Liver (tissue), 9 donors: ENCODE measurements around the gene RPL27A. TPM values are rescaled to one million over a fixed set of nuclear protein-coding genes. Genes with fewer than 3 reads are reported as not detected.

Experiments
- DNase-seq: peaks from one replicate; pipeline ENCODE4 v3.0.0-alpha.2; 2017; ENCODE audit warnings: low spot score
- H3K27ac ChIP-seq, 2 donors: one replicate each; pipeline ENCODE4 v1.7.0; 2013; ENCODE audit warnings: inconsistent platforms in 2 of 2, low read length in 2 of 2, control low read depth in 1 of 2, low read depth in 1 of 2, mild to moderate bottlenecking in 1 of 2
- H3K27me3 ChIP-seq, 4 donors: one replicate each; pipeline versions ENCODE4 v1.6.1 to v1.7.0; 2013; ENCODE audit warnings: low read length in 3 of 4, inconsistent platforms in 1 of 4, mild to moderate bottlenecking in 1 of 4, moderate library complexity in 1 of 4; ENCODE audit not compliant: control insufficient read depth in 4 of 4, insufficient read depth in 4 of 4
- H3K36me3 ChIP-seq, 4 donors: one replicate each; pipeline versions ENCODE4 v1.6.1 to v1.7.0; 2013; ENCODE audit warnings: low read length in 3 of 4, mild to moderate bottlenecking in 3 of 4, low read depth in 1 of 4, moderate library complexity in 1 of 4; ENCODE audit not compliant: control insufficient read depth in 4 of 4, insufficient read depth in 3 of 4
- H3K4me1 ChIP-seq, 4 donors: one replicate each; pipeline versions ENCODE4 v1.6.1 to v1.7.0; 2013; ENCODE audit warnings: low read length in 3 of 4, mild to moderate bottlenecking in 3 of 4, moderate library complexity in 1 of 4; ENCODE audit not compliant: control insufficient read depth in 4 of 4, insufficient read depth in 4 of 4
- H3K4me3 ChIP-seq, 3 donors: one replicate each; pipeline versions ENCODE4 v1.6.1 to v1.7.0; 2013; ENCODE audit warnings: low read length in 3 of 3, control low read depth in 1 of 3, low read depth in 1 of 3, mild to moderate bottlenecking in 1 of 3
- H3K9ac ChIP-seq, 2 donors: one replicate each; pipeline ENCODE4 v1.7.0; 2013; ENCODE audit warnings: low read length in 2 of 2, mild to moderate bottlenecking in 2 of 2, moderate library complexity in 2 of 2, control low read depth in 1 of 2, low read depth in 1 of 2
- H3K9me3 ChIP-seq, 4 donors: one replicate each; pipeline versions ENCODE4 v1.6.1 to v1.7.0; 2013; ENCODE audit warnings: low read length in 3 of 4; ENCODE audit not compliant: control insufficient read depth in 4 of 4
- ATF3 ChIP-seq: IDR thresholded peaks from 2 replicates; pipeline ENCODE4 v1.6.1; 2016; ENCODE audit warnings: antibody characterized with exemption
- CTCF ChIP-seq: fragments of 150-350 bp; IDR thresholded peaks from 2 replicates; pipeline ENCODE4 v1.5.1; 2017; ENCODE audit warnings: improper control_type of control experiment, low read depth, low read length; ENCODE audit not compliant: missing input control
- EGR1 ChIP-seq, 2 donors: IDR thresholded peaks; 2 replicates each; pipeline ENCODE4 v1.6.1; 2016 to 2018; ENCODE audit warnings: antibody characterized with exemption in 2 of 2, low read depth in 2 of 2
- FOXA1 ChIP-seq: IDR thresholded peaks from 2 replicates; pipeline ENCODE4 v1.6.1; 2016; ENCODE audit warnings: antibody characterized with exemption
- FOXA2 ChIP-seq: IDR thresholded peaks from 2 replicates; pipeline ENCODE4 v1.6.1; 2016; ENCODE audit warnings: antibody characterized with exemption
- GABPA ChIP-seq, 2 donors: IDR thresholded peaks in 1 of 2; conservative IDR thresholded peaks in 1 of 2; 2 replicates each; pipeline ENCODE4 v1.6.1; 2016; ENCODE audit warnings: antibody characterized with exemption in 2 of 2, mild to moderate bottlenecking in 1 of 2, moderate library complexity in 1 of 2
- HNF4A ChIP-seq, 2 donors: conservative IDR thresholded peaks; 2 replicates each; pipeline ENCODE4 v1.6.1; 2016; ENCODE audit warnings: antibody characterized with exemption in 2 of 2, mild to moderate bottlenecking in 2 of 2
- HNF4G ChIP-seq: IDR thresholded peaks from 2 replicates; pipeline ENCODE4 v1.6.1; 2016; ENCODE audit warnings: antibody characterized with exemption
- JUND ChIP-seq, 2 donors: IDR thresholded peaks; 2 replicates each; pipeline ENCODE4 v1.6.1; 2016; ENCODE audit warnings: antibody characterized with exemption in 2 of 2
- MAX ChIP-seq: IDR thresholded peaks from 2 replicates; pipeline ENCODE4 v1.6.1; 2016; ENCODE audit warnings: antibody characterized with exemption
- NR2F2 ChIP-seq: IDR thresholded peaks from 2 replicates; pipeline ENCODE4 v1.6.1; 2016; ENCODE audit warnings: antibody characterized with exemption
- RAD21 ChIP-seq, 2 donors: IDR thresholded peaks; 2 replicates each; pipeline ENCODE4 v1.6.1; 2016; ENCODE audit warnings: antibody characterized with exemption in 2 of 2, mild to moderate bottlenecking in 2 of 2
- REST ChIP-seq: IDR thresholded peaks from 2 replicates; pipeline ENCODE4 v1.6.1; 2016; ENCODE audit warnings: antibody characterized with exemption, mild to moderate bottlenecking
- RXRA ChIP-seq, 2 donors: IDR thresholded peaks; 2 replicates each; pipeline ENCODE4 v1.6.1; 2017 to 2018; ENCODE audit warnings: antibody characterized with exemption in 2 of 2, mild to moderate bottlenecking in 1 of 2
- SP1 ChIP-seq: IDR thresholded peaks from 2 replicates; pipeline ENCODE4 v1.6.1; 2018; ENCODE audit warnings: antibody characterized with exemption, mild to moderate bottlenecking
- TAF1 ChIP-seq: conservative IDR thresholded peaks from 2 replicates; pipeline ENCODE4 v1.6.1; 2016; ENCODE audit warnings: antibody characterized with exemption, mild to moderate bottlenecking
- YY1 ChIP-seq: IDR thresholded peaks from 2 replicates; pipeline ENCODE4 v1.6.1; 2016; ENCODE audit warnings: antibody characterized with exemption, mild to moderate bottlenecking
- ZBTB33 ChIP-seq: IDR thresholded peaks from 2 replicates; pipeline ENCODE4 v1.6.1; 2016; ENCODE audit warnings: antibody characterized with exemption
- WGBS: extraction: QIAGEN DNeasy Blood & Tissue Kit; methylation state at CpG from one replicate; pipeline ENCODE4 v1.1.7; 2013; 5-methylcytosine and 5-hydroxymethylcytosine counted together
- polyA plus RNA-seq, 2 donors: library from polyadenylated mRNA; stranded (reverse) in 1 of 2; unstranded in 1 of 2; fragments of 200-250 nt in 1 of 2; fragments of >200 nt in 1 of 2; fragmentation: Nextera tagmentation in 1 of 2; extraction: Ambion mirVana in 1 of 2; gene quantifications; one replicate each; pipeline versions ENCODE4 v1.2.1 to v1.2.3, GENCODE V29; 2013 to 2015
- total RNA-seq, 2 donors: library from RNA; depleted of rRNA; stranded (reverse); fragments of >200 nt; gene quantifications; one replicate each; pipeline ENCODE4 v1.2.3, GENCODE V29; 2014
- donor health status: healthy.
- donor health status: healthy.
- donor health status: healthy.
- donor health status: healthy.
- donor health status: healthy.

The RPL27A gene
- total and polyA plus RNA-seq, 4 donors, result 178 to 928 (median 570) TPM

- DNase-seq, result no peak
- Histone ChIP-seq H3K9me3 (no peaks in the 10 kb centered on the region), H3K4me3 (no peak overlapping the region), H3K4me1 (peaks cover 11 to 34% (median 28%) of the 10 kb centered on the region in 4 donors), H3K27ac (no peak overlapping the region), H3K9ac (no peak overlapping the region), H3K36me3 (peaks cover 0 to 6% (median 4%) of the 10 kb centered on the region in 4 donors), H3K27me3 (no peaks in the 10 kb centered on the region)
- no peak for TF ChIP-seq CTCF
- no peak for TF ChIP-seq HNF4A (conservative IDR thresholded peaks at IDR 0.05)
- TF ChIP-seq JUND (IDR thresholded peaks at IDR 0.05), result no peak
- TF ChIP-seq RXRA (IDR thresholded peaks at IDR 0.05), result no peak
- no peak for TF ChIP-seq SP1
- no peak for TF ChIP-seq HNF4G
- no peak for TF ChIP-seq REST
- TF ChIP-seq TAF1, result no peak
- no peak for TF ChIP-seq ATF3
- WGBS, result 95% methylated on average over 38 of the region's 38 CpGs
Observed at GRCh38 chr11:8729837-8730696, 47.5 kb downstream of the RPL27A start.

- 97% methylated on average over 23 of the region's 23 CpGs for WGBS
- DNase-seq, result no peak
- Histone ChIP-seq H3K4me3 (no peak overlapping the region), H3K36me3 (peaks cover 0 to 6% (median 3%) of the 10 kb centered on the region in 4 donors), H3K27ac (no peak overlapping the region), H3K27me3 (no peaks in the 10 kb centered on the region), H3K9me3 (no peaks in the 10 kb centered on the region), H3K4me1 (peaks cover 11 to 34% (median 28%) of the 10 kb centered on the region in 4 donors), H3K9ac (no peak overlapping the region)
- TF ChIP-seq NR2F2, result no peak
- TF ChIP-seq ATF3, result no peak
- no peak for TF ChIP-seq FOXA2
- no peak for TF ChIP-seq EGR1 (IDR thresholded peaks at IDR 0.05; ENCODE audit: low read depth in 2 of 2)
- TF ChIP-seq ZBTB33, result no peak
- TF ChIP-seq RXRA (IDR thresholded peaks at IDR 0.05), result no peak
- TF ChIP-seq TAF1, result no peak
- no peak for TF ChIP-seq FOXA1
- TF ChIP-seq HNF4A (conservative IDR thresholded peaks at IDR 0.05), result no peak
- TF ChIP-seq YY1, result no peak
- no peak for TF ChIP-seq SP1
- no peak for TF ChIP-seq GABPA (IDR thresholded peaks at IDR 0.05 in 1 of 2, conservative IDR thresholded peaks at IDR 0.05 in 1 of 2)
- no peak for TF ChIP-seq HNF4G
- no peak for TF ChIP-seq MAX
- TF ChIP-seq RAD21 (IDR thresholded peaks at IDR 0.05), result no peak
- TF ChIP-seq CTCF, result no peak
- TF ChIP-seq JUND (IDR thresholded peaks at IDR 0.05), result no peak
Observed at GRCh38 chr11:8730697-8731020, 48.1 kb downstream of the RPL27A start.
